HG03280 (cell line): ENCODE results near the gene CYP4F22.
"Not testable (repeated sequence)": the region's sequence is repeated elsewhere in the genome, so short reads cannot be mapped to it uniquely, and the experiment has no call there.

Experiments used
- ATAC-seq: cut with Tn5 transposase; IDR thresholded peaks from one replicate; pipeline ENCODE4 v1.9.1; 2021; ENCODE audit warnings: mild to moderate bottlenecking, moderate library complexity; ENCODE audit not compliant: unreplicated experiment

CYP4F22 gene

GRCh38 chr19:15508035-15508710 lies at the start of gene CYP4F22:
Gene CYP4F22 (plus strand): TSS chr19:15508525. CDS start chr19:15525337, 16,812 bp downstream.
- no peak for ATAC-seq

GRCh38 chr19:15461694-15462093 lies 46.6 kb upstream of the CYP4F22 start:
- ATAC-seq = no peak

GRCh38 chr19:15463861-15464371 lies 44.4 kb upstream of the CYP4F22 start:
- peak; percentile 43 for ATAC-seq

GRCh38 chr19:15464394-15465385 lies 43.6 kb upstream of the CYP4F22 start, which contains the start of gene RASAL3:
Gene RASAL3 (minus strand): TSS chr19:15464544. CDS start chr19:15464358, 186 bp downstream.
- peak; percentile 39 for ATAC-seq

- ATAC-seq = peak; percentile 53
These were observed 41.2 kb upstream of the CYP4F22 start for GRCh38 chr19:15466851-15467733.

DNA sequence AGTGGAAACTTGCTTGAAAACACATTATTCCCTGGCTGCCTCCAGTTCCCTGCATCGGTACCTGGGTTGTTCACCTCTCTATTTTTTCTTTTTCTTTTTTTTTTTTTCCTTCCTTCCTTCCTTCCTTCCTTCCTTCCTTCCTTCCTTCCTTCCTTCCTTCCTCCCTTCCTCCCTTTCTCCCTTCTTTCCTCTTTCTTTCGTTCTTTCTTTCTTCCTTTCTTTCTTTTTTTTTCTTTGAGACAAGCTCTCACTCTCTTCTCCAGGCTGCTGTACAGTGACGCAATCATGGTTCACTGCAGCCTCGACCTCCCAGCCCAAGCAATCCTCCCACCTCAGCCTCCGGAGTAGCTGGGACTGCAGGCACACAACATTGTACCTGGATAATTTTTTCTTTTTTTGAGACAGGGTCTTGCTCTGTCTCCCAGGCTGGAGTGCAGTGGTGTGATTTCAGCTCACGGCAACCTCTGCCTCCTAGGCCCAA lies 40.6 kb upstream of the CYP4F22 start:
- no peak for ATAC-seq

DNA sequence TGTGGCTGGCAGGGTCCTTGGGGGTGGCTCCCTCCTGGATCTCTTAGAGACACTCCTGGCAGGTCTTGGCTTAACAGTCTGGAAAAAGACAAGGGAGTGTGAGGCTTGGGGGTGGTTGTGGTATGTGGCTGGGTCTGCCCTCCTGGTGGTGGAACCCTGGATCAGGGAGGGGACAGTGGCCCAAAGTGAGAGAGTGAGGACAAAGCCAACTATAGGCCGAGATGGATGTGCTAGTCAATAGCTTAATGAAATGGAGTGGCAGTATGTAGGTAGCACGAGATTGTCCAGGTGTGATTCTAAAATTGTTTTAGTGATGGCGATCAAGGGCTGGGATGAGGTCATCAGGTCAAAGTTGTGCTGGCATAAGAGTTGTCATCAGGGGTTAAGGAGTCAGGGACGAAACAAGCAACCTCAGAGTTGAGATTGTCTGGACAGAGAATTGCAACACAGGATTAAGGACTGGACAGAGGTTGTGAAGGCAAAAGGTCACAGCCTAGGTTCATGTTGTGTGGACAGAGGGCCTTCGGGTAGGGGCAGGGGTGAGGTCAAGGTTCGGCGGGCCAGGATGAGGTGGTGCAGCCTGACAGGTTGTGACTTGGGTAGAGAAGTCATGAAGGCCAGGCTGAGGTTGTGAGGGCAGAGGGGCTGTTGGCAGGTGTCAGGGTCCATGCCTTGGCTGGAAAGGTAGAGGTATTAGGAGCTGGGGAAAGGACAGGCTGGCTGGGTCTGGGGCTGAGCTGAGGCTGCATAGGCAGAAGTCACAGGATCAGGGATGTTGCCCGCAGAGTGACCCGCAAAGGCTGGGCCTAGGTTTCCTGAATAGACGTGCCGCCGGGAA lies 39.4 kb upstream of the CYP4F22 start:
- ATAC-seq = no peak

GRCh38 chr19:15469513-15470297 lies 38.6 kb upstream of the CYP4F22 start:
- no peak for ATAC-seq

- ATAC-seq = no peak
These were observed 36.7 kb upstream of the CYP4F22 start for GRCh38 chr19:15471639-15472101.

DNA sequence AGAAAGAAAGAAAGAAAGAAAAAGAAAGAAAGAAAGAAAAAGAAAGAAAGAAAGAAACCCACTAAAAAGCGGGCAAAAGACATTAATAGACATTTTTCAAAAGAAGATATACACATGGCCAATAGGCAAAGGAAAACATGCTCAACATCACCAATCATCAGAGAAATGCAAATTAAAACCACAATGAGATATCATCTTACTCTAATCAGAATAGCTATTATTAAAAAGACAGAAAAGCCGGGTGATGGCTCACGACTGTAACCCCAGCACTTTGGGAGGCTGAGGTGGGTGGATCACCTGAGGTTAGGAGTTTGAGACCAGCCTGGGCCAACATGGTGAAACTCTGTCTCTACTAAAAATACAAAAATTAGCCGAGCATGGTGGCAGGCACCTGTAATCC lies 34.5 kb upstream of the CYP4F22 start:
- not testable (repeated sequence) for ATAC-seq

GRCh38 chr19:15475169-15475568 lies 33.2 kb upstream of the CYP4F22 start:
- no peak for ATAC-seq

DNA sequence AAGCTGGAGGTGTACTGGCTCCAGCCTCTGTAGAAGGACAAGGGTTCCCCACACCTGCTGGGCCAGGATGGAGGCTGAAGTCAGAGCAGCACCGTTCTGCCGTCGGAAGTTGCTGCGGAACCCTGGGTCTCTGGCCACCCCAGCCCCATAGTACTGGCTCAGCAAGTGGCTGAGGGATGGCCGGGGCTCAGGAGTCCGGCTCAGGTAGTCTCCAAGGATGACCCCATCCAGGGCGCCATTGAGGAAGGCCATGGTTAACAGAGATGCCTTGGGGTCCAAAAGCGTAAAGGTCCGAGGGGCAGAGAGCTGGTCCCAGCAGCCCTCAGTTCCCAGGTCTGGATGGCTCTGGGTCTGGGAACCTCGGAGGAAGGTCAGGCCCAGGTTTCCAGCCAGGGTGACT lies 32.7 kb upstream of the CYP4F22 start:
- ATAC-seq = no peak

DNA sequence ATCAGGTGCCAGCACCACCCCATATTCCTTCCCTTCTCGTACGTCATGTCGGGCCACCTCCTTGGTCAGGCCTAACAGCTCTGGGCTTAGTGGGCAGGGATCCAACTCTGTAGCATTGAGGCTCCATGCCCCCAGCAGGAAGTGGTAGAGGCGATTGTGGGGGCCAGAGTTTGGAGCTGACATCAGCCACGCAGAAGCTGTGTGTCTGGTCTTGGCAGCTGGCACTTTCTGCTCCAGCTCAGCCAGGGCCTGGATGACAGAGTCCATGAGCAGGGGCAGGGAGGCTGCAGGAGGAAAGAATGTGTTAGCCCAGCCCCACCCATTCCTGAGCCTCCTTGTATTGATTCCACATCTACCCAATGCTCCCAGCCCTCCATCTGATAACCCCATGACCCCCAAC lies 32.0 kb upstream of the CYP4F22 start:
- ATAC-seq = no peak

- no peak for ATAC-seq
These were observed 28.7 kb upstream of the CYP4F22 start, which contains the start of gene PGLYRP2 for GRCh38 chr19:15479391-15480345. Gene PGLYRP2 (minus strand): TSS chr19:15479501. CDS start chr19:15479371, 130 bp downstream.

DNA sequence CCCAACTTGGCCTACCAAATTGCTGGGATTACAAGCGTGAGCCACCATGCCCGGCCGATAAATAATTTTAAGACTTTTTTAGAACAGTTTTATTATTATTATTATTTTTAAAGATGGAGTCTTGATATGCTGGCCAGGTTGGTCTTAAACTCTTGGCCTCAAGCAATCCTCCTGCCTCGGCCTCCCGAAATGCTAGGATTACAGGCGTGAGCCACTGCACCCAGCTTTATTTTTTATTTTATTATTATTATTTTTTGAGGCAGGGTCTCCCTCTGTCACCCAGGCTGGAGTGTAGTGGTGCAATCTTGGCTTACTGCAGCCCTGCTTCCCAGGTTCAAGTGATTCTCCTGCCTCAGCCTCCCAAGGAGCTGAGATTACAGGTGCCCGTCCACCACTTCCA lies 27.3 kb upstream of the CYP4F22 start:
- ATAC-seq = not testable (repeated sequence)

DNA sequence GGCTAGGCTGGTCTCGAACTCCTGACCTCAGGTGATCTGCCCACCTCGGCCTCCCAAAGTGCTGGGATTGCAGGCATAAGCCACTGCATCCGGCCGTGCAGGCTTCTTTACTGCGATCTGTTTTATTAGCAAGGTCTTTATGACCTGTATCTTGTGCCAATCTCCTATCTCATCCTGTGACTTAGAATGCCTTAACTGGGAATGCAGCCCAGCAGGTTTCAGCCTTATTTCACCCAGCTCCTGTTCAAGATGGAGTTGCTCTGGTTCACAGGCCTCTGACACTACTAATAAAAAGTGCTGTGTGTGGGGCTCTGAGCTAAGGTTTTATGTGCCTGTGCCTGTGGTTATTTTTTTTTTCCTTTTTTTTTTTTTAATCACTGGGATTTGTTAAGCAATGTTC lies 22.6 kb upstream of the CYP4F22 start:
- ATAC-seq = not testable (repeated sequence)

DNA sequence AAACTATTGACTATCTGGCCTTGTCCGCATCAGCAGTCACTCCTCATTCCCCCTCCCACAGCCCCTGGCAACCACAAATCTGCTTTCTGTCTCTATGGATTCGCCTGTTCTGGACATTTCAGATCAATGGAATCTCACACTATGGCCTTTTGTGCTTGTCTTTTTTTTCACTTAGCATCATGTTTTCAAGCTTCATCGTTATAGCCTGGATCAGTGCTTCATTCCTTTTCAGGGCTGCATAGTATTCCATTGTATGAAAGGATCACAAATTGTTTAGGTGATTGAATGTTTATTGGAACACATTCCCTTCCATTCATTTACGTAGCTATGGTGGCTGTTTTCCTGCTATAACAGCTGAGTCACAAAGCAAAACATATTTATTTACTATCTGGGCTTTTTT lies 21.3 kb upstream of the CYP4F22 start:
- ATAC-seq = no peak
